GM11168 (cell line): ENCODE measurements around the gene JAM2.
"Not testable (repeated sequence)": the region's sequence is repeated elsewhere in the genome, so short reads cannot be mapped to it uniquely, and the experiment has no call there.

Experiments
- in situ Hi-C: fragments of 300-500 bp; cut with MboI; formaldehyde crosslinking; loops from one replicate; pipeline ENCODE4 v1.12.0; 2022; ENCODE audit warnings: low sequenced_read_pairs; ENCODE audit not compliant: unreplicated experiment

JAM2 gene

GRCh38 chr21:25640943-25641292 is 1.9 kb downstream of the JAM2 start:
- in situ Hi-C loops: no loop called here

- in situ Hi-C loops: no loop called here
Measured at GRCh38 chr21:25643486-25643885, 4.4 kb downstream of the JAM2 start.

- in situ Hi-C loops: no loop called here
Measured at GRCh38 chr21:25646474-25646873, 7.4 kb downstream of the JAM2 start.

- in situ Hi-C loops: no loop called here
Measured at GRCh38 chr21:25647647-25648046, 8.6 kb downstream of the JAM2 start.

- in situ Hi-C loops: no loop called here
Measured at GRCh38 chr21:25649146-25649545, 10.1 kb downstream of the JAM2 start.

- in situ Hi-C loops: no loop called here
Measured at GRCh38 chr21:25656412-25656811, 17.4 kb downstream of the JAM2 start.

- in situ Hi-C loops: no loop called here
Measured at GRCh38 chr21:25657140-25657539, 18.1 kb downstream of the JAM2 start.

GRCh38 chr21:25658427-25659035 is 19.5 kb downstream of the JAM2 start:
- in situ Hi-C loops: no loop called here

GRCh38 chr21:25660233-25660632 is 21.2 kb downstream of the JAM2 start:
- in situ Hi-C loops: no loop called here

GRCh38 chr21:25664491-25664931 is 25.5 kb downstream of the JAM2 start:
- in situ Hi-C loops: no loop called here

GRCh38 chr21:25670726-25671125 is 31.7 kb downstream of the JAM2 start:
- in situ Hi-C loops: no loop called here

- in situ Hi-C loops: no loop called here
Measured at GRCh38 chr21:25676451-25676850, 37.4 kb downstream of the JAM2 start.

GRCh38 chr21:25682382-25682781 is 43.3 kb downstream of the JAM2 start:
- in situ Hi-C loops: no loop called here

- in situ Hi-C loops: no loop called here
Measured at GRCh38 chr21:25687787-25688186, 48.7 kb downstream of the JAM2 start.

GRCh38 chr21:25688275-25689155 is 49.5 kb downstream of the JAM2 start:
- in situ Hi-C loops: no loop called here

- in situ Hi-C loops: no loop called here
Measured at GRCh38 chr21:25689226-25689625, 50.2 kb downstream of the JAM2 start.

- in situ Hi-C loops: no loop called here
Measured at GRCh38 chr21:25691976-25692375, 52.9 kb downstream of the JAM2 start.

- in situ Hi-C loops: not testable (repeated sequence)
Measured at GRCh38 chr21:25695461-25695860, 56.4 kb downstream of the JAM2 start.

- in situ Hi-C loops: no loop called here
Measured at GRCh38 chr21:25700741-25701140, 61.7 kb downstream of the JAM2 start.

- in situ Hi-C loops: no loop called here
Measured at GRCh38 chr21:25701529-25701928, 62.5 kb downstream of the JAM2 start.

GRCh38 chr21:25708467-25709065 is 69.5 kb downstream of the JAM2 start:
- in situ Hi-C loops: loop anchor here (5.0 kb wide), 1 partner anchor 96 kb away; no protein-coding TSS in a partner anchor
